ENCODE results near the gene PTPA.

PTPA gene

DNA sequence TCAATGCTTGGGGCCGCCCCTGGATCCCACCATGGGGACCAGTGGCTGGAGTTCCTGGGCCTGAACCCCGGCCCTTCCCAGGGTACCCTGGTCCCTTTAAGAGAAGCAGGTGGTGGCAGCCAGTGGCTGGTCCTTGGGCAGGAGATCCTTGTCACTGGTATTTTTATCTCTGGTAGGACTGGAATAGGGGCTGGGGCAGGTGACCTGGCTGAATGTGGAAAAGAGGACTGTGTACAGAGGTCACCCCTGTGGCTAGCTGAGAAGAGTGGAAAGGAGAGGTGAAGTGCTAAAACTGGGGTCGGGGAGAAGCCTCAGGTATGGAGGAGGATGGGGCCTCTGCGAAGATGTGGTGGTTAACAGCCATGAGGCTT, 7.6 kb upstream of the PTPA start:
- H3K4me3 ChIP-seq (ENCODE audit: low read depth, low read length) = no peak overlapping the region
- TF ChIP-seq CTCF (IDR thresholded peaks at IDR 0.05; ENCODE audit: low read depth, low read length) (no peak), MYC (IDR thresholded peaks at IDR 0.05; ENCODE audit: low read depth, low read length) (no peak), POLR2A (IDR thresholded peaks at IDR 0.05; ENCODE audit: extremely low read depth, insufficient read length) (no peak)
- TF ChIP-seq, protein P1, sequence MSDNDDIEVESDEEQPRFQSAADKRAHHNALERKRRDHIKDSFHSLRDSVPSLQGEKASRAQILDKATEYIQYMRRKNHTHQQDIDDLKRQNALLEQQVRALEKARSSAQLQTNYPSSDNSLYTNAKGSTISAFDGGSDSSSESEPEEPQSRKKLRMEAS (IDR thresholded peaks at IDR 0.05; ENCODE audit: low read depth, low read length) = no peak
- no peak for DNase-seq (ENCODE audit: low read depth)

- DNase-seq (ENCODE audit: low read depth) = no peak
- TF ChIP-seq, protein P1 (IDR thresholded peaks at IDR 0.05; ENCODE audit: low read depth, low read length) = no peak
- TF ChIP-seq POLR2A (IDR thresholded peaks at IDR 0.05; ENCODE audit: extremely low read depth, insufficient read length) = no peak
- TF ChIP-seq MYC (IDR thresholded peaks at IDR 0.05; ENCODE audit: low read depth, low read length) = no peak
- no peak for TF ChIP-seq CTCF (IDR thresholded peaks at IDR 0.05; ENCODE audit: low read depth, low read length)
- no peak overlapping the region for H3K4me3 ChIP-seq (ENCODE audit: low read depth, low read length)
Observed at GRCh38 chr9:129104051-129104450, 7.2 kb upstream of the PTPA start.

DNA sequence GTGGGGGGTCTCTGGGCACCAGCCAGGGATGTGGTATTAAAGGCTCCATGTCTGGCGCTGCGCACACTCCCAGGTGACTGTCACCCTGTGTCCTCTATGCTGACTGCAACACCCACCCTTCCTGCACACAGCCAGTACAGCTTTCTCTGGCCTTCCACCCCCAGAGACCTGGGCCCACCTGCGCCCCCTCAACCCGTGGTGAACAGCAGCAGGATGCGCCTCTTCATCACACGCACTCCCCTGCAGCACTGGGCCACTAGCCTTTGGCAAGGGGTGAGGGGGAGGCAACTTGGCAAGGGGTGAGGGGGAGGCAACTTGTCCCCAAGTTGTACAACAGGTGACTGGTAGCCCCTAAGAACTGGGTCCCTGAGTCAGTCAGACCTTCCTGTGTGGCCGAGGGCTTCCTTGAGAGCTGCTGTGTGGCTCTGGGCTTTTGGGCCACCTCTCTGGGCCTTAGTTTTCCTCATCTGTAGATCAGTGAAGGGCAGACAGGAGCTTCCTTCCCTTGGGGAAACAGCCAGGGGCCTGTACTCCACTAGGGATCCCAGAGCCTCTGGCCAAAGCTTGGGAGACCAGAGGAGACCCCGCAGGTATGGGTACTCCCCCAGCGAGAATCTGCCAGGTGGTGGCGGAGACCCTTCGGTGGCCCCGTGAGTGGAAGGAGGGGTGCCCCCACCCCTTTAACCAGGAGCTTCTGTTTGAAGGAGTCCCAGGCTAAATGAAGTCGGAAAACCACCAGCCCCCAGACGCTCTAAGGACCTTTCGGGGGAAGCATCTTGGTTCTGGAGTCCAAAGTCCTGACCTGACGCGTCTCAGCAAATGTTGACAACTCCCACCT, 5.1 kb upstream of the PTPA start:
- TF ChIP-seq MYC (IDR thresholded peaks at IDR 0.05; ENCODE audit: low read depth, low read length) = no peak
- TF ChIP-seq, protein P1 (IDR thresholded peaks at IDR 0.05; ENCODE audit: low read depth, low read length) = no peak
- no peak for TF ChIP-seq POLR2A (IDR thresholded peaks at IDR 0.05; ENCODE audit: extremely low read depth, insufficient read length)
- TF ChIP-seq CTCF (IDR thresholded peaks at IDR 0.05; ENCODE audit: low read depth, low read length) = no peak
- DNase-seq (ENCODE audit: low read depth) = no peak
- H3K4me3 ChIP-seq (ENCODE audit: low read depth, low read length) = no peak overlapping the region

DNA sequence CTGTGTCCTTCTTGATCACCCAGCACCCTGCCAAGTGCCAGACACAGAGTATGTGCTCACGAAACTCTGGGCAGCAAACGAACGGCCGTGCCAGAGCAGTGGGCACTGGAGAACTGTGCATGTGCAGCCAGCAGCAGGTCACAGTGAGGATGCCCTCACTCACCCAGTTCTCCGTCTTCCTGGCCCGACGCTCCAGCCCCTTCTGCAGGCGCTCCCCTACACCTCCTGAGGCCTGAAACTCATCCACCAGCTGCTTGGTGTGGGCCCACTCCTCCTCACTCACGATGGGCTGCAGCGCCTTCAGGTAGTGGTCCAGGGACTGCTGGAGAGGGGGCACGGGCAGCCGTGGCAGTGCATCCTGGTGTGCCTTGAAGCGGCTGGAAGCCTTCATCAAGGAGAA, 3.6 kb upstream of the PTPA start:
- TF ChIP-seq CTCF (IDR thresholded peaks at IDR 0.05; ENCODE audit: low read depth, low read length) (no peak), MYC (IDR thresholded peaks at IDR 0.05; ENCODE audit: low read depth, low read length) (no peak), POLR2A (IDR thresholded peaks at IDR 0.05; ENCODE audit: extremely low read depth, insufficient read length) (no peak)
- TF ChIP-seq, protein P1 (IDR thresholded peaks at IDR 0.05; ENCODE audit: low read depth, low read length) = no peak
- no peak overlapping the region for H3K4me3 ChIP-seq (ENCODE audit: low read depth, low read length)

DNA sequence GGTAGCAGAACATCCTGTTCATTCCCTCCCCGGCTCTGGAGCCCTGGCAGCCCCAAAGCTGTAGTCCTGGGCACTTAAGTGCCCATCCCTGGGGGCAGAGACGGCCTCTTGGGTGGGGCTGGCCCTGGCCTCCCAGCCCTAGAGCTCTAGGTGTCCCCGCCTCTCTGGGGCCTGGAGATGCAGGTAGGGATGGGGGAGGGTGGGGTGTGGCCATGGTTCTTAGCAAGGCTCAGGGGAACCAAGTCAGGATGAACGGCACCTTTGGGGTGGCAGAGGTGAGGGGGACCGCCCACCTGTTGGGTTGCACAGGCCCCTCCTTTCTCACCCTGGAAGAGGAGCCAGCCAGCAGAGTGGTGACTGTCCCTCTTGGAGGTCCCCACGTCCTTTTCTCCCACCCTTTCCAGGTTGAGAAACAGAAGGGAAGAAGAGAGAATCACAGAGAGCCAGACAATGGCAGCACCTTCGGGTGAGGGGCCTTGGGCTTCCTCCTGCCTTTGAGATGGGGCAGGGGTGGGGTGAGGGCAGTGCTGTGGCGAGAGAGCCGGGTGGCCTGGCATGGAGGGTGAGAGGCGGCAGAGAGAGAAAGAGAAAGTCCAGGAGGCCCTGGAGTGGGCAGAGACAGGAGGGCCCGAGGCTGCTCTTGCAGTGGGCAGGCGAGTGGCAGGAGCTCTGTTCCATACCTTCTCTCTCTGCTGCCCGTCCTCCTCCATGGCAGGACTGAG, 3.0 kb upstream of the PTPA start:
- no peak for DNase-seq (ENCODE audit: low read depth)
- TF ChIP-seq POLR2A (IDR thresholded peaks at IDR 0.05; ENCODE audit: extremely low read depth, insufficient read length) (no peak), CTCF (IDR thresholded peaks at IDR 0.05; ENCODE audit: low read depth, low read length) (no peak), MYC (IDR thresholded peaks at IDR 0.05; ENCODE audit: low read depth, low read length) (no peak)
- TF ChIP-seq, protein P1 (IDR thresholded peaks at IDR 0.05; ENCODE audit: low read depth, low read length) = no peak
- no peak overlapping the region for H3K4me3 ChIP-seq (ENCODE audit: low read depth, low read length)

More for the DNA sequence above, 3.6 kb upstream of the PTPA start:
- DNase-seq (ENCODE audit: low read depth) = no peak
